Liver (tissue), 9 donors: Measurements from ENCODE around the gene ERP44. TPM values are rescaled to one million over a fixed set of nuclear protein-coding genes. Genes with fewer than 3 reads are reported as not detected.

Source experiments
- DNase-seq: peaks from one replicate; pipeline ENCODE4 v3.0.0-alpha.2; 2017; ENCODE audit warnings: low spot score
- H3K27ac ChIP-seq, 2 donors: one replicate each; pipeline ENCODE4 v1.7.0; 2013; ENCODE audit warnings: inconsistent platforms in 2 of 2, low read length in 2 of 2, control low read depth in 1 of 2, low read depth in 1 of 2, mild to moderate bottlenecking in 1 of 2
- H3K27me3 ChIP-seq, 4 donors: one replicate each; pipeline versions ENCODE4 v1.6.1 to v1.7.0; 2013; ENCODE audit warnings: low read length in 3 of 4, inconsistent platforms in 1 of 4, mild to moderate bottlenecking in 1 of 4, moderate library complexity in 1 of 4; ENCODE audit not compliant: control insufficient read depth in 4 of 4, insufficient read depth in 4 of 4
- H3K36me3 ChIP-seq, 4 donors: one replicate each; pipeline versions ENCODE4 v1.6.1 to v1.7.0; 2013; ENCODE audit warnings: low read length in 3 of 4, mild to moderate bottlenecking in 3 of 4, low read depth in 1 of 4, moderate library complexity in 1 of 4; ENCODE audit not compliant: control insufficient read depth in 4 of 4, insufficient read depth in 3 of 4
- H3K4me1 ChIP-seq, 4 donors: one replicate each; pipeline versions ENCODE4 v1.6.1 to v1.7.0; 2013; ENCODE audit warnings: low read length in 3 of 4, mild to moderate bottlenecking in 3 of 4, moderate library complexity in 1 of 4; ENCODE audit not compliant: control insufficient read depth in 4 of 4, insufficient read depth in 4 of 4
- H3K4me3 ChIP-seq, 3 donors: one replicate each; pipeline versions ENCODE4 v1.6.1 to v1.7.0; 2013; ENCODE audit warnings: low read length in 3 of 3, control low read depth in 1 of 3, low read depth in 1 of 3, mild to moderate bottlenecking in 1 of 3
- H3K9ac ChIP-seq, 2 donors: one replicate each; pipeline ENCODE4 v1.7.0; 2013; ENCODE audit warnings: low read length in 2 of 2, mild to moderate bottlenecking in 2 of 2, moderate library complexity in 2 of 2, control low read depth in 1 of 2, low read depth in 1 of 2
- H3K9me3 ChIP-seq, 4 donors: one replicate each; pipeline versions ENCODE4 v1.6.1 to v1.7.0; 2013; ENCODE audit warnings: low read length in 3 of 4; ENCODE audit not compliant: control insufficient read depth in 4 of 4
- EGR1 ChIP-seq, 2 donors: IDR thresholded peaks; 2 replicates each; pipeline ENCODE4 v1.6.1; 2016 to 2018; ENCODE audit warnings: antibody characterized with exemption in 2 of 2, low read depth in 2 of 2
- FOXA1 ChIP-seq: IDR thresholded peaks from 2 replicates; pipeline ENCODE4 v1.6.1; 2016; ENCODE audit warnings: antibody characterized with exemption
- FOXA2 ChIP-seq: IDR thresholded peaks from 2 replicates; pipeline ENCODE4 v1.6.1; 2016; ENCODE audit warnings: antibody characterized with exemption
- GABPA ChIP-seq, 2 donors: IDR thresholded peaks in 1 of 2; conservative IDR thresholded peaks in 1 of 2; 2 replicates each; pipeline ENCODE4 v1.6.1; 2016; ENCODE audit warnings: antibody characterized with exemption in 2 of 2, mild to moderate bottlenecking in 1 of 2, moderate library complexity in 1 of 2
- HNF4A ChIP-seq, 2 donors: conservative IDR thresholded peaks; 2 replicates each; pipeline ENCODE4 v1.6.1; 2016; ENCODE audit warnings: antibody characterized with exemption in 2 of 2, mild to moderate bottlenecking in 2 of 2
- HNF4G ChIP-seq: IDR thresholded peaks from 2 replicates; pipeline ENCODE4 v1.6.1; 2016; ENCODE audit warnings: antibody characterized with exemption
- JUND ChIP-seq, 2 donors: IDR thresholded peaks; 2 replicates each; pipeline ENCODE4 v1.6.1; 2016; ENCODE audit warnings: antibody characterized with exemption in 2 of 2
- NR2F2 ChIP-seq: IDR thresholded peaks from 2 replicates; pipeline ENCODE4 v1.6.1; 2016; ENCODE audit warnings: antibody characterized with exemption
- RAD21 ChIP-seq, 2 donors: IDR thresholded peaks; 2 replicates each; pipeline ENCODE4 v1.6.1; 2016; ENCODE audit warnings: antibody characterized with exemption in 2 of 2, mild to moderate bottlenecking in 2 of 2
- RXRA ChIP-seq, 2 donors: IDR thresholded peaks; 2 replicates each; pipeline ENCODE4 v1.6.1; 2017 to 2018; ENCODE audit warnings: antibody characterized with exemption in 2 of 2, mild to moderate bottlenecking in 1 of 2
- SP1 ChIP-seq: IDR thresholded peaks from 2 replicates; pipeline ENCODE4 v1.6.1; 2018; ENCODE audit warnings: antibody characterized with exemption, mild to moderate bottlenecking
- TAF1 ChIP-seq: conservative IDR thresholded peaks from 2 replicates; pipeline ENCODE4 v1.6.1; 2016; ENCODE audit warnings: antibody characterized with exemption, mild to moderate bottlenecking
- YY1 ChIP-seq: IDR thresholded peaks from 2 replicates; pipeline ENCODE4 v1.6.1; 2016; ENCODE audit warnings: antibody characterized with exemption, mild to moderate bottlenecking
- polyA plus RNA-seq, 2 donors: library from polyadenylated mRNA; stranded (reverse) in 1 of 2; unstranded in 1 of 2; fragments of 200-250 nt in 1 of 2; fragments of >200 nt in 1 of 2; fragmentation: Nextera tagmentation in 1 of 2; extraction: Ambion mirVana in 1 of 2; gene quantifications; one replicate each; pipeline versions ENCODE4 v1.2.1 to v1.2.3, GENCODE V29; 2013 to 2015
- total RNA-seq, 2 donors: library from RNA; depleted of rRNA; stranded (reverse); fragments of >200 nt; gene quantifications; one replicate each; pipeline ENCODE4 v1.2.3, GENCODE V29; 2014
- TF ChIP-seq, protein P1 (sequence below): IDR thresholded peaks from 2 replicates; pipeline ENCODE4 v1.6.1; 2016; ENCODE audit warnings: antibody characterized with exemption
- TF ChIP-seq, protein P2 (sequence below): fragments of 150-350 bp; IDR thresholded peaks from 2 replicates; pipeline ENCODE4 v1.5.1; 2017; ENCODE audit warnings: improper control_type of control experiment, low read depth, low read length; ENCODE audit not compliant: missing input control
- TF ChIP-seq, protein P3 (sequence below): IDR thresholded peaks from 2 replicates; pipeline ENCODE4 v1.6.1; 2016; ENCODE audit warnings: antibody characterized with exemption
- TF ChIP-seq, protein P4 (sequence below): IDR thresholded peaks from 2 replicates; pipeline ENCODE4 v1.6.1; 2016; ENCODE audit warnings: antibody characterized with exemption, mild to moderate bottlenecking
- TF ChIP-seq, protein P5 (sequence below): IDR thresholded peaks from 2 replicates; pipeline ENCODE4 v1.6.1; 2016; ENCODE audit warnings: antibody characterized with exemption
- donor health status: healthy.
- donor health status: healthy.
- donor health status: healthy.
- donor health status: healthy.
- donor health status: healthy.

The ERP44 gene
- total and polyA plus RNA-seq, 4 donors = 13.0 to 26.8 (median 19.3) TPM

DNA sequence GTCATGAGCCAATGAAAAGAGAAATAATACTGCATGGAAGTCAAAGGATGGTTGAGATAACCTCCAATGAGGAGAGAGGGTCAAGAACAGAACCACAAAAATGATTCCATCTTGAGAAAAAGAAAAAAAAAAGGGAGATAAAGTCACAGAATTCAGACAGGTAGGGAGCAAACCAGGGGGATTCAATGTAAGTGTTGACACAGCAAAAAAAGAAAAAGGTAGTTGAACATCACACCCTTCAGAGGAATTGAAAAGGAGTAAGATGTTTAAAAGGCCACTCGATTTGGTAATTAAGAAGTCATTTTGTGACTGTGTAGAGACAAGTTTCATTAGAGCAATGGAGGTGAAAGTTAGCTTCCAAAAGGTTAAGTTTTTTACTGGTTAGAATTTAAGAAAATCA is 79.3 kb downstream of the ERP44 start (continued):
- TF ChIP-seq GABPA (IDR thresholded peaks at IDR 0.05 in 1 of 2, conservative IDR thresholded peaks at IDR 0.05 in 1 of 2) (no peak), EGR1 (IDR thresholded peaks at IDR 0.05; ENCODE audit: low read depth in 2 of 2) (no peak), RAD21 (IDR thresholded peaks at IDR 0.05) (no peak), TAF1 (no peak)
- TF ChIP-seq, protein P1, sequence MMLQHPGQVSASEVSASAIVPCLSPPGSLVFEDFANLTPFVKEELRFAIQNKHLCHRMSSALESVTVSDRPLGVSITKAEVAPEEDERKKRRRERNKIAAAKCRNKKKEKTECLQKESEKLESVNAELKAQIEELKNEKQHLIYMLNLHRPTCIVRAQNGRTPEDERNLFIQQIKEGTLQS = no peak
- TF ChIP-seq, protein P2, sequence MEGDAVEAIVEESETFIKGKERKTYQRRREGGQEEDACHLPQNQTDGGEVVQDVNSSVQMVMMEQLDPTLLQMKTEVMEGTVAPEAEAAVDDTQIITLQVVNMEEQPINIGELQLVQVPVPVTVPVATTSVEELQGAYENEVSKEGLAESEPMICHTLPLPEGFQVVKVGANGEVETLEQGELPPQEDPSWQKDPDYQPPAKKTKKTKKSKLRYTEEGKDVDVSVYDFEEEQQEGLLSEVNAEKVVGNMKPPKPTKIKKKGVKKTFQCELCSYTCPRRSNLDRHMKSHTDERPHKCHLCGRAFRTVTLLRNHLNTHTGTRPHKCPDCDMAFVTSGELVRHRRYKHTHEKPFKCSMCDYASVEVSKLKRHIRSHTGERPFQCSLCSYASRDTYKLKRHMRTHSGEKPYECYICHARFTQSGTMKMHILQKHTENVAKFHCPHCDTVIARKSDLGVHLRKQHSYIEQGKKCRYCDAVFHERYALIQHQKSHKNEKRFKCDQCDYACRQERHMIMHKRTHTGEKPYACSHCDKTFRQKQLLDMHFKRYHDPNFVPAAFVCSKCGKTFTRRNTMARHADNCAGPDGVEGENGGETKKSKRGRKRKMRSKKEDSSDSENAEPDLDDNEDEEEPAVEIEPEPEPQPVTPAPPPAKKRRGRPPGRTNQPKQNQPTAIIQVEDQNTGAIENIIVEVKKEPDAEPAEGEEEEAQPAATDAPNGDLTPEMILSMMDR = no peak

DNA sequence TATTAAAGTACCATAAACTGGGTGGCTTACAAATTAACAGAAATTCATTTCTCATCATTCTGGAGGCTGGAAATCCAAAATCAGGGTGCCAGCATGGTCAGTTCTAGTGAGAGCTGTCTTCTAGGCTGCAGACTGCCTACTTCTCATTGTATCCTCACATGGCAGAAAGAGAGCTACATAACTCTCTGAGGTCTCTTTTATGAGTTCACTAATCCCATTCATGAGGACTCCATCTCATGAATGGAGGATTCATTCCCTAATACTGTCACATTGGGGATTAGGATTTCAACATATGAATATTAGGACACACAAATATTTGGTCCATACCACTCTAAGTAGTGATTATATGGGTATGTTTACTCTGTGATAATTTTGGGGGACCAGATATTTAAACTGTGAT is 84.0 kb downstream of the ERP44 start:
- Histone ChIP-seq H3K4me3 (no peak overlapping the region), H3K27ac (no peak overlapping the region), H3K9me3 (no peaks in the 10 kb centered on the region), H3K27me3 (no peaks in the 10 kb centered on the region), H3K4me1 (no peaks in the 10 kb centered on the region), H3K9ac (no peak overlapping the region), H3K36me3 (peaks cover 6 to 32% (median 13%) of the 10 kb centered on the region in 4 donors)
- DNase-seq = no peak
- TF ChIP-seq FOXA2 (no peak), HNF4G (no peak), GABPA (IDR thresholded peaks at IDR 0.05 in 1 of 2, conservative IDR thresholded peaks at IDR 0.05 in 1 of 2) (no peak), JUND (IDR thresholded peaks at IDR 0.05) (no peak), RAD21 (IDR thresholded peaks at IDR 0.05) (no peak), YY1 (no peak), HNF4A (conservative IDR thresholded peaks at IDR 0.05) (no peak), TAF1 (no peak), FOXA1 (no peak), SP1 (no peak), RXRA (IDR thresholded peaks at IDR 0.05) (no peak), NR2F2 (no peak), EGR1 (IDR thresholded peaks at IDR 0.05; ENCODE audit: low read depth in 2 of 2) (no peak)
- TF ChIP-seq, protein P3, sequence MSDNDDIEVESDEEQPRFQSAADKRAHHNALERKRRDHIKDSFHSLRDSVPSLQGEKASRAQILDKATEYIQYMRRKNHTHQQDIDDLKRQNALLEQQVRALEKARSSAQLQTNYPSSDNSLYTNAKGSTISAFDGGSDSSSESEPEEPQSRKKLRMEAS = no peak
- TF ChIP-seq, protein P1 = no peak
- TF ChIP-seq, protein P4, sequence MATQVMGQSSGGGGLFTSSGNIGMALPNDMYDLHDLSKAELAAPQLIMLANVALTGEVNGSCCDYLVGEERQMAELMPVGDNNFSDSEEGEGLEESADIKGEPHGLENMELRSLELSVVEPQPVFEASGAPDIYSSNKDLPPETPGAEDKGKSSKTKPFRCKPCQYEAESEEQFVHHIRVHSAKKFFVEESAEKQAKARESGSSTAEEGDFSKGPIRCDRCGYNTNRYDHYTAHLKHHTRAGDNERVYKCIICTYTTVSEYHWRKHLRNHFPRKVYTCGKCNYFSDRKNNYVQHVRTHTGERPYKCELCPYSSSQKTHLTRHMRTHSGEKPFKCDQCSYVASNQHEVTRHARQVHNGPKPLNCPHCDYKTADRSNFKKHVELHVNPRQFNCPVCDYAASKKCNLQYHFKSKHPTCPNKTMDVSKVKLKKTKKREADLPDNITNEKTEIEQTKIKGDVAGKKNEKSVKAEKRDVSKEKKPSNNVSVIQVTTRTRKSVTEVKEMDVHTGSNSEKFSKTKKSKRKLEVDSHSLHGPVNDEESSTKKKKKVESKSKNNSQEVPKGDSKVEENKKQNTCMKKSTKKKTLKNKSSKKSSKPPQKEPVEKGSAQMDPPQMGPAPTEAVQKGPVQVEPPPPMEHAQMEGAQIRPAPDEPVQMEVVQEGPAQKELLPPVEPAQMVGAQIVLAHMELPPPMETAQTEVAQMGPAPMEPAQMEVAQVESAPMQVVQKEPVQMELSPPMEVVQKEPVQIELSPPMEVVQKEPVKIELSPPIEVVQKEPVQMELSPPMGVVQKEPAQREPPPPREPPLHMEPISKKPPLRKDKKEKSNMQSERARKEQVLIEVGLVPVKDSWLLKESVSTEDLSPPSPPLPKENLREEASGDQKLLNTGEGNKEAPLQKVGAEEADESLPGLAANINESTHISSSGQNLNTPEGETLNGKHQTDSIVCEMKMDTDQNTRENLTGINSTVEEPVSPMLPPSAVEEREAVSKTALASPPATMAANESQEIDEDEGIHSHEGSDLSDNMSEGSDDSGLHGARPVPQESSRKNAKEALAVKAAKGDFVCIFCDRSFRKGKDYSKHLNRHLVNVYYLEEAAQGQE = no peak
- TF ChIP-seq, protein P2 = no peak
- TF ChIP-seq, protein P5, sequence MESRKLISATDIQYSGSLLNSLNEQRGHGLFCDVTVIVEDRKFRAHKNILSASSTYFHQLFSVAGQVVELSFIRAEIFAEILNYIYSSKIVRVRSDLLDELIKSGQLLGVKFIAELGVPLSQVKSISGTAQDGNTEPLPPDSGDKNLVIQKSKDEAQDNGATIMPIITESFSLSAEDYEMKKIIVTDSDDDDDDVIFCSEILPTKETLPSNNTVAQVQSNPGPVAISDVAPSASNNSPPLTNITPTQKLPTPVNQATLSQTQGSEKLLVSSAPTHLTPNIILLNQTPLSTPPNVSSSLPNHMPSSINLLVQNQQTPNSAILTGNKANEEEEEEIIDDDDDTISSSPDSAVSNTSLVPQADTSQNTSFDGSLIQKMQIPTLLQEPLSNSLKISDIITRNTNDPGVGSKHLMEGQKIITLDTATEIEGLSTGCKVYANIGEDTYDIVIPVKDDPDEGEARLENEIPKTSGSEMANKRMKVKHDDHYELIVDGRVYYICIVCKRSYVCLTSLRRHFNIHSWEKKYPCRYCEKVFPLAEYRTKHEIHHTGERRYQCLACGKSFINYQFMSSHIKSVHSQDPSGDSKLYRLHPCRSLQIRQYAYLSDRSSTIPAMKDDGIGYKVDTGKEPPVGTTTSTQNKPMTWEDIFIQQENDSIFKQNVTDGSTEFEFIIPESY = no peak
